GM10847 (cell line): ENCODE data around the gene CTBP1.

Source experiments
- POLR2A ChIP-seq: IDR thresholded peaks from 2 replicates; pipeline ENCODE4 v1.6.1; 2011; ENCODE audit not compliant: insufficient read length; ENCODE audit errors: extremely low read depth

The CTBP1 gene

GRCh38 chr4:1261107-1261928, 12.4 kb upstream of the CTBP1 start:
- TF ChIP-seq POLR2A = no peak

GRCh38 chr4:1260418-1261106, 11.6 kb upstream of the CTBP1 start:
- TF ChIP-seq POLR2A = no peak

GRCh38 chr4:1259966-1260365, 11.0 kb upstream of the CTBP1 start:
- TF ChIP-seq POLR2A = no peak

- TF ChIP-seq POLR2A = no peak
Measured at GRCh38 chr4:1258457-1258856, 9.5 kb upstream of the CTBP1 start.

- TF ChIP-seq POLR2A = no peak
Measured at GRCh38 chr4:1255699-1256098, 6.8 kb upstream of the CTBP1 start.

GRCh38 chr4:1255151-1255550, 6.2 kb upstream of the CTBP1 start:
- TF ChIP-seq POLR2A = no peak

GRCh38 chr4:1253831-1254230, 4.9 kb upstream of the CTBP1 start:
- TF ChIP-seq POLR2A = no peak

- no peak for TF ChIP-seq POLR2A
Measured at GRCh38 chr4:1252928-1253492, 4.1 kb upstream of the CTBP1 start.

GRCh38 chr4:1251773-1252066, 2.8 kb upstream of the CTBP1 start:
- no peak for TF ChIP-seq POLR2A

GRCh38 chr4:1250921-1251772, 2.2 kb upstream of the CTBP1 start:
- TF ChIP-seq POLR2A = no peak

- TF ChIP-seq POLR2A = no peak
Measured at GRCh38 chr4:1250527-1250812, 1.5 kb upstream of the CTBP1 start.

- TF ChIP-seq POLR2A = no peak
Measured at GRCh38 chr4:1249731-1250526, 999 bp upstream of the CTBP1 start.

GRCh38 chr4:1249148-1249730, 309 bp upstream of the CTBP1 start:
- TF ChIP-seq POLR2A = peak; percentile 60

GRCh38 chr4:1247864-1248244, 1.1 kb downstream of the CTBP1 start:
- no peak for TF ChIP-seq POLR2A
